Measurements from ENCODE around the gene TAC1.

The TAC1 gene, protein sequence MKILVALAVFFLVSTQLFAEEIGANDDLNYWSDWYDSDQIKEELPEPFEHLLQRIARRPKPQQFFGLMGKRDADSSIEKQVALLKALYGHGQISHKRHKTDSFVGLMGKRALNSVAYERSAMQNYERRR

DNA sequence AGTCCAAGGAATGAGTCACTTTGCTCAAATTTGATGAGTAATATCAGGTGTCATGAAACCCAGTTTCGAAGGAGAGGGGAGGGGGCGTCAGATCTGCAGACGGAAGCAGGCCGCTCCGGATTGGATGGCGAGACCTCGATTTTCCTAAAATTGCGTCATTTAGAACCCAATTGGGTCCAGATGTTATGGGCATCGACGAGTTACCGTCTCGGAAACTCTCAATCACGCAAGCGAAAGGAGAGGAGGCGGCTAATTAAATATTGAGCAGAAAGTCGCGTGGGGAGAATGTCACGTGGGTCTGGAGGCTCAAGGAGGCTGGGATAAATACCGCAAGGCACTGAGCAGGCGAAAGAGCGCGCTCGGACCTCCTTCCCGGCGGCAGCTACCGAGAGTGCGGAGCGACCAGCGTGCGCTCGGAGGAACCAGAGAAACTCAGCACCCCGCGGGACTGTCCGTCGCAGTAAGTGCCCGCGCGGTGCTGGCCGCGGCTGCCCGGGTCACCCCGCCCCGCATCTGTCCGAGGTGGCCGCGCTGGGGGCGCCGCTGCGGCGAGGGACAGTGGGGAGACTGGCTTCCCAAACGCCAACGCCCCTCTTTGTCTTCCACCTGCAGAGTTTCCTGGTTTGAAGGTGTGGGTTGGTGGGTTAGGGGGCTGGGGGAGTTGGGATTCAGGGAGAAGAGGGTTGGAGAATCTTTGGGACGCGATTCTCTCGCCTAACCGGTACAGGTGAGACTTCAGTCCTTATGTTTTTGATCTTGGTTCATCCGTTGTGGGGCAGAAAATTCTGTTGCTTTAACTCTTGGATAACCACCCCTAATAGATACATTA, at the start of gene TAC1:
Gene TAC1, plus strand, starts transcription at position 351 of the 829 bp plus-strand sequence. CDS start 527 bp downstream, outside the sequence.
- no peak within 1 kb of the TSS for H3K4me3 ChIP-seq (ENCODE audit: low read depth, low read length)
- no peak for DNase-seq (ENCODE audit: low read depth)
- TF ChIP-seq, protein P1, sequence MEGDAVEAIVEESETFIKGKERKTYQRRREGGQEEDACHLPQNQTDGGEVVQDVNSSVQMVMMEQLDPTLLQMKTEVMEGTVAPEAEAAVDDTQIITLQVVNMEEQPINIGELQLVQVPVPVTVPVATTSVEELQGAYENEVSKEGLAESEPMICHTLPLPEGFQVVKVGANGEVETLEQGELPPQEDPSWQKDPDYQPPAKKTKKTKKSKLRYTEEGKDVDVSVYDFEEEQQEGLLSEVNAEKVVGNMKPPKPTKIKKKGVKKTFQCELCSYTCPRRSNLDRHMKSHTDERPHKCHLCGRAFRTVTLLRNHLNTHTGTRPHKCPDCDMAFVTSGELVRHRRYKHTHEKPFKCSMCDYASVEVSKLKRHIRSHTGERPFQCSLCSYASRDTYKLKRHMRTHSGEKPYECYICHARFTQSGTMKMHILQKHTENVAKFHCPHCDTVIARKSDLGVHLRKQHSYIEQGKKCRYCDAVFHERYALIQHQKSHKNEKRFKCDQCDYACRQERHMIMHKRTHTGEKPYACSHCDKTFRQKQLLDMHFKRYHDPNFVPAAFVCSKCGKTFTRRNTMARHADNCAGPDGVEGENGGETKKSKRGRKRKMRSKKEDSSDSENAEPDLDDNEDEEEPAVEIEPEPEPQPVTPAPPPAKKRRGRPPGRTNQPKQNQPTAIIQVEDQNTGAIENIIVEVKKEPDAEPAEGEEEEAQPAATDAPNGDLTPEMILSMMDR (IDR thresholded peaks at IDR 0.05; ENCODE audit: insufficient read depth, low read depth, low read length, missing control alignments), result no peak

DNA sequence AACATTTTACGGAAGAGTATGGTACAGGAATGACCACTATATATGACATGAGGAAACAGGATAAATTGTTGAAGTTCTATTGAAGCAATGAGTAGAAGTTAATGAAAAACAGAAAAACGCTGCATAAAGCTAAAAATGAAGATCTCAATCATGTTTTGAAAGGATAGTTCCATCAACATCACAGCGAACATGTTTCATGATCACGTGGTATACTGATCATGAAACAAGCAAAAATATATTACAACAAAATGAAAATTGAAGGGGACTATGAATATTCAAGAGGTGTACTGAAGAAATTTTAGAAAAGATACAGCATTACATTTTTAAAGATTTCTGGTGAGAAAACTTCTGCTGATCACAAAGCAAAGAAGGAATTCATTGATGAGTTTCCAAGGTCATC, 45.9 kb upstream of the TAC1 start:
- TF ChIP-seq, protein P1 (IDR thresholded peaks at IDR 0.05; ENCODE audit: insufficient read depth, low read depth, low read length, missing control alignments), result no peak
- H3K4me3 ChIP-seq (ENCODE audit: low read depth, low read length), result no peak overlapping the region
- DNase-seq (ENCODE audit: low read depth), result no peak

DNA sequence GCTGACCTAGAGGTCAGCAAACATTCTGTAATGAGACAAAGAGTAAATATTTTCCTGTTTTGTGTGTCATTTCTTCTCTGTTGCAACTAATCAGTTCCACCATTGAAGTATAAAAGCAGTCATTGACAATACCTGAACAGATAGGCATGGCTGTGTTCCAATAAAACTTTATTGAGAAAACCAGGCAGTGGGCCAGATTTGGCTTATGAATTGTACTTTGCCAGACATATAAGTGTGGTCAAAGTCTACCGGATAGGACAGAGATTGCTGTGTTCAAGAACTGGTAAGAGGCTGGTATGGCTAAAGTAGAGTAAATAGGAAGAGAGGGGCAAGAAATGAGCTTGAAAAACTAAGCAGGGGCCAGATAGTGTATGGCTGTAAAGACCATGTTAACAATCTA, 38.3 kb upstream of the TAC1 start:
- no peak for DNase-seq (ENCODE audit: low read depth)
- TF ChIP-seq, protein P1 (IDR thresholded peaks at IDR 0.05; ENCODE audit: insufficient read depth, low read depth, low read length, missing control alignments), result no peak
- no peak overlapping the region for H3K4me3 ChIP-seq (ENCODE audit: low read depth, low read length)

DNA sequence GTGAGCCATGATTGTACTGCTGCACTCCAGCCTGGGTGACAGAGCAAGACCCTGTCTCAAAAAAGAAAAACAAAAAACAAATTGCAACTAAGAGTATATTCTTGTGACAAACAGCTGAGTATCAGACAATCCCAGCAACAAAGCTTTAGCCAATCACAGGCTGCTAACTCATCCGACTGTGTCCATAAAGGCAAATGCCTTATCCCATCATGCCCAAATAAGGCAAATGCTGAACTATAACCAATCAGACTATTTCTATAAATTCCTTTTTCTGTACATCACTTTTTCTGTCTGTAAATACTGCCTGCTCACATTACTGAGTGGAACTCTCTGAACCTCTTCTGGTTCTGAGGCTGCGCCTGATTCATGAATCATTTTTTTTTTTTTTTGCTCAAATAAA, 37.5 kb upstream of the TAC1 start:
- no peak overlapping the region for H3K4me3 ChIP-seq (ENCODE audit: low read depth, low read length)
- TF ChIP-seq, protein P1 (IDR thresholded peaks at IDR 0.05; ENCODE audit: insufficient read depth, low read depth, low read length, missing control alignments), result no peak
- no peak for DNase-seq (ENCODE audit: low read depth)

DNA sequence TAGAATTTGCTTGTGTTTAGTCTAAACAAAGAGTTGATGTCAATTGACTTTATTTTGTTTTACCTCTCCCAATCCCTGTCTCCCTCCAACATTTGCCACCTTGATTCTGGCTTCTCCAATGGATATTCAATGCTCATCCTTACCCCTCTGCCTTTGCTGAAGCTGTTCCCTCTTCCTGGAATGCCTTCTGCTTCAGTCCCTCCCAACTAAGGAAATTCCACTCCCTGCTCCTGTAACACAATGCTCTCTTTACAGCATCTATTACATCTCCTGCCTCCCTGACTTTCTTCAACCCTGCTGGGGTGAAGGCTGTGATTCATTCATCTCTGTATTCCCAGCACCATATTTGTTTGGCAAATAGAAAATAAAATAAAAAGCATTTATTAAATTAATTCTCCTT, 34.5 kb upstream of the TAC1 start:
- TF ChIP-seq, protein P1 (IDR thresholded peaks at IDR 0.05; ENCODE audit: insufficient read depth, low read depth, low read length, missing control alignments), result no peak
- no peak overlapping the region for H3K4me3 ChIP-seq (ENCODE audit: low read depth, low read length)
- no peak for DNase-seq (ENCODE audit: low read depth)

DNA sequence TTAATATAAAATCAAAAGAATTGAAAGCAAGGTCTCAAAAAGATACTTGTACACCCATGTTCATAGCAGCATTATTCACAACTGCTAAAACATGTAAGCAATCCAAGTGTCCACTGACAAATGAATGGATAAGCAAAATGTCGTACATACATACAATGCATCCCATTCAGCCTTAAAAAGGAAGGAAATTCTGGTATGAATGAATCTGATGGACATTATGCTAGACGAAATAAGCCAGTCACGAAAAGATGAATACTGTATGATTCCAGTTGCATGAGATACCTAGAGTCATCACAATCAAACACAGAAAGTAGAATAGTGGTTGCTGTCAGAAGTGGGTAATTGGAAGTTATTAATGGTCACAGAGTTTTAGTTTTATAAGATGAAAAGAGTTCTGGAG, 9.5 kb upstream of the TAC1 start:
- DNase-seq (ENCODE audit: low read depth), result no peak
- H3K4me3 ChIP-seq (ENCODE audit: low read depth, low read length), result no peak overlapping the region
- TF ChIP-seq, protein P1 (IDR thresholded peaks at IDR 0.05; ENCODE audit: insufficient read depth, low read depth, low read length, missing control alignments), result no peak
